Astrocyte (in vitro differentiated cells and primary cell): ENCODE results near the gene RASA2. TPM values are rescaled to one million over a fixed set of nuclear protein-coding genes. Genes with fewer than 3 reads are reported as not detected.

Source experiments
- DNase-seq: peaks from one replicate; pipeline ENCODE4 v3.0.0-alpha.2; 2010; ENCODE audit warnings: low read depth
- FAIRE-seq: peaks from 2 replicates; lab custom pipeline; 2011; peaks lifted over from hg19 to GRCh38; lab: Jason Lieb, UNC
- H2AFZ ChIP-seq: 2 replicates; pipeline ENCODE4 v1.6.0; 2012; ENCODE audit warnings: low read depth, low read length, inconsistent platforms
- H3K27ac ChIP-seq: 2 replicates; pipeline ENCODE4 v1.5.1; 2011; ENCODE audit warnings: low read depth, low read length, inconsistent platforms
- H3K27me3 ChIP-seq: 2 replicates; pipeline ENCODE4 v1.6.0; 2011; ENCODE audit warnings: low read length, inconsistent platforms; ENCODE audit not compliant: insufficient read depth
- H3K36me3 ChIP-seq: 2 replicates; pipeline ENCODE4 v1.5.1; 2011; ENCODE audit warnings: low read length, inconsistent platforms; ENCODE audit not compliant: insufficient read depth
- H3K4me1 ChIP-seq: 2 replicates; pipeline ENCODE4 v1.5.1; 2011; ENCODE audit warnings: low read length, inconsistent platforms; ENCODE audit not compliant: insufficient read depth
- H3K4me2 ChIP-seq: 2 replicates; pipeline ENCODE4 v1.6.0; 2012; ENCODE audit warnings: low read length, inconsistent platforms
- H3K4me3 ChIP-seq: 2 replicates; pipeline ENCODE4 v1.5.1; 2011; ENCODE audit warnings: low read depth, mild to moderate bottlenecking, low read length, inconsistent platforms; ENCODE audit not compliant: insufficient read depth
- H3K79me2 ChIP-seq: 2 replicates; pipeline ENCODE4 v1.6.0; 2012; ENCODE audit warnings: mild to moderate bottlenecking, low read length, inconsistent platforms; ENCODE audit not compliant: insufficient read depth
- H3K9ac ChIP-seq: 2 replicates; pipeline ENCODE4 v1.6.0; 2012; ENCODE audit warnings: mild to moderate bottlenecking, low read length, inconsistent platforms
- H3K9me3 ChIP-seq: 2 replicates; pipeline ENCODE4 v1.5.1; 2012; ENCODE audit warnings: low read depth, mild to moderate bottlenecking, low read length, inconsistent platforms; ENCODE audit not compliant: insufficient read depth
- H4K20me1 ChIP-seq: 2 replicates; pipeline ENCODE4 v1.6.0; 2012; ENCODE audit warnings: low read length, inconsistent platforms; ENCODE audit not compliant: insufficient read depth
- H3K27ac Mint-ChIP-seq: one replicate; pipeline ENCODE4 v1.8.0; 2021; ENCODE audit warnings: mild to moderate bottlenecking, mixed read lengths; ENCODE audit not compliant: unreplicated experiment
- H3K27me3 Mint-ChIP-seq: one replicate; pipeline ENCODE4 v1.8.0; 2021; ENCODE audit warnings: low read depth, mixed read lengths; ENCODE audit not compliant: unreplicated experiment
- H3K36me3 Mint-ChIP-seq: one replicate; pipeline ENCODE4 v1.8.0; 2021; ENCODE audit warnings: low read depth, mixed read lengths; ENCODE audit not compliant: unreplicated experiment
- H3K4me1 Mint-ChIP-seq: one replicate; pipeline ENCODE4 v1.8.0; 2021; ENCODE audit warnings: low read depth, mixed read lengths; ENCODE audit not compliant: unreplicated experiment
- H3K4me3 Mint-ChIP-seq: one replicate; pipeline ENCODE4 v1.8.0; 2021; ENCODE audit warnings: mild to moderate bottlenecking, moderate library complexity, mixed read lengths; ENCODE audit not compliant: unreplicated experiment
- H3K9me3 Mint-ChIP-seq: one replicate; pipeline ENCODE4 v1.8.0; 2021; ENCODE audit warnings: mild to moderate bottlenecking, mixed read lengths; ENCODE audit not compliant: unreplicated experiment
- EZH2 ChIP-seq: IDR thresholded peaks from 2 replicates; pipeline ENCODE4 v1.6.1; 2012; ENCODE audit warnings: mild to moderate bottlenecking, low read length, inconsistent platforms; ENCODE audit not compliant: insufficient read depth
- total RNA-seq: library from RNA; stranded (reverse); gene quantifications from 2 replicates; pipeline ENCODE4 v1.2.1, GENCODE V29; 2021
- TF ChIP-seq, protein P1 (sequence below): IDR thresholded peaks from 2 replicates; pipeline ENCODE4 v1.5.1; 2011; ENCODE audit warnings: low read depth, mild to moderate bottlenecking, inconsistent platforms, low read length, moderate library complexity; ENCODE audit not compliant: insufficient read depth

Gene RASA2
- total RNA-seq, 1 donor from 2014 or later = 19.0 TPM

DNA sequence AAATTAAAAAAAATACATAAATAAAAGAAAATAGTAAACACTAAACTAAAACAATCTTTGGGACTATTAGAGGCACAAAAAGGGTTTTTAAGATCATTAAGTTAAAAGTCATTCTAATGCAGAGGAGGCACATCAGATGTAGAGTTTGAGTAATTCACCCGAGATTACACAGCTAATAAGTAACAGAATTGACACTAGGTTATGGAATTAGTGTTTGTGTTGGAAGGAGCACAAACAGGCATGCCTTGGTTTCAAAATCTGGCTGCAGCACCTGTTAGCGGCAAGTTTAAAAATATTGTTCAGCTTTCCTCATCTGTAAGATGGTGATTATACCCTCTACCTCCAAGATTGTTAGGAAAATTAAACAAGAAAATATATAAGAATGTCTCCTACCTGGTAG is 39.0 kb downstream of the RASA2 start:
- Histone ChIP-seq H3K4me3 (no peak overlapping the region), H4K20me1 (peaks cover 19% of the 10 kb centered on the region), H3K79me2 (peaks cover 25% of the 10 kb centered on the region), H3K4me1 (peaks cover 18% of the 10 kb centered on the region), H3K36me3 (peaks cover 6% of the 10 kb centered on the region), H3K4me2 (no peak overlapping the region), H3K27ac (no peak overlapping the region), H3K9ac (no peak overlapping the region), H3K27me3 (no peaks in the 10 kb centered on the region), H2AFZ (no peak overlapping the region), H3K9me3 (no peaks in the 10 kb centered on the region)
- TF ChIP-seq, protein P1, sequence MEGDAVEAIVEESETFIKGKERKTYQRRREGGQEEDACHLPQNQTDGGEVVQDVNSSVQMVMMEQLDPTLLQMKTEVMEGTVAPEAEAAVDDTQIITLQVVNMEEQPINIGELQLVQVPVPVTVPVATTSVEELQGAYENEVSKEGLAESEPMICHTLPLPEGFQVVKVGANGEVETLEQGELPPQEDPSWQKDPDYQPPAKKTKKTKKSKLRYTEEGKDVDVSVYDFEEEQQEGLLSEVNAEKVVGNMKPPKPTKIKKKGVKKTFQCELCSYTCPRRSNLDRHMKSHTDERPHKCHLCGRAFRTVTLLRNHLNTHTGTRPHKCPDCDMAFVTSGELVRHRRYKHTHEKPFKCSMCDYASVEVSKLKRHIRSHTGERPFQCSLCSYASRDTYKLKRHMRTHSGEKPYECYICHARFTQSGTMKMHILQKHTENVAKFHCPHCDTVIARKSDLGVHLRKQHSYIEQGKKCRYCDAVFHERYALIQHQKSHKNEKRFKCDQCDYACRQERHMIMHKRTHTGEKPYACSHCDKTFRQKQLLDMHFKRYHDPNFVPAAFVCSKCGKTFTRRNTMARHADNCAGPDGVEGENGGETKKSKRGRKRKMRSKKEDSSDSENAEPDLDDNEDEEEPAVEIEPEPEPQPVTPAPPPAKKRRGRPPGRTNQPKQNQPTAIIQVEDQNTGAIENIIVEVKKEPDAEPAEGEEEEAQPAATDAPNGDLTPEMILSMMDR = no peak
- TF ChIP-seq EZH2 = no peak
- DNase-seq (no peak), FAIRE-seq (no peak)
- peaks cover 20% of the 10 kb centered on the region for H3K4me1 Mint-ChIP-seq
- no peaks in the 10 kb centered on the region for H3K9me3 Mint-ChIP-seq
- H3K36me3 Mint-ChIP-seq = peaks cover 7% of the 10 kb centered on the region
- no peak overlapping the region for H3K27ac Mint-ChIP-seq
- no peaks in the 10 kb centered on the region for H3K27me3 Mint-ChIP-seq
- no peak overlapping the region for H3K4me3 Mint-ChIP-seq

DNA sequence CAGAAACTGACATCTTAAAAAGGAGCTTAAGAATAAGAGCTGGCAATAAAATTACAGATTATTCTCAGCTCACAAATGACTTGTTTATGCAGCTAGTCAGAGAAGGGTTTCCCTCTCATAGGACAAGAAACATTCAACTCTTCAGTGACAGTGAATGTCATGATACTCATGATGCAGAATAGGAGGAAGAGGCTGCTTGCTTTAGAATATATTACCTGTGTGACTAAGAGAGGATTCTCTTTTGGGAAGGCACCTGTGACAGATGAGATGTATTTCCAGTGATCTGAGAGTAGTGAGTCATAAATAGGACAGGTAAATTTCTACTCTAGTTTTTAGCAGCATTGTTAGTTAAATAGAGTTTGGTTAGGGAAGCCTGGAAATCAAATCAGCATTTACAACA is 39.9 kb downstream of the RASA2 start:
- no peak overlapping the region for H2AFZ ChIP-seq
- no peaks in the 10 kb centered on the region for H3K27me3 ChIP-seq
- H3K36me3 ChIP-seq = peaks cover 6% of the 10 kb centered on the region
- no peak overlapping the region for H3K27ac ChIP-seq
- H3K4me2 ChIP-seq = no peak overlapping the region
- H3K79me2 ChIP-seq = peaks cover 22% of the 10 kb centered on the region
- peaks cover 4% of the 10 kb centered on the region for H3K36me3 Mint-ChIP-seq
- no peaks in the 10 kb centered on the region for H3K9me3 ChIP-seq
- no peaks in the 10 kb centered on the region for H3K27me3 Mint-ChIP-seq
- H3K27ac Mint-ChIP-seq = no peak overlapping the region
- no peak overlapping the region for H3K4me3 ChIP-seq
- H3K9ac ChIP-seq = no peak overlapping the region
- no peak for FAIRE-seq
- peaks cover 21% of the 10 kb centered on the region for H3K4me1 Mint-ChIP-seq
- DNase-seq = no peak
- H4K20me1 ChIP-seq = peaks cover 16% of the 10 kb centered on the region
- H3K4me1 ChIP-seq = peaks cover 18% of the 10 kb centered on the region
- TF ChIP-seq EZH2 = no peak
- TF ChIP-seq, protein P1 = no peak
- no peaks in the 10 kb centered on the region for H3K9me3 Mint-ChIP-seq
- H3K4me3 Mint-ChIP-seq = no peak overlapping the region

DNA sequence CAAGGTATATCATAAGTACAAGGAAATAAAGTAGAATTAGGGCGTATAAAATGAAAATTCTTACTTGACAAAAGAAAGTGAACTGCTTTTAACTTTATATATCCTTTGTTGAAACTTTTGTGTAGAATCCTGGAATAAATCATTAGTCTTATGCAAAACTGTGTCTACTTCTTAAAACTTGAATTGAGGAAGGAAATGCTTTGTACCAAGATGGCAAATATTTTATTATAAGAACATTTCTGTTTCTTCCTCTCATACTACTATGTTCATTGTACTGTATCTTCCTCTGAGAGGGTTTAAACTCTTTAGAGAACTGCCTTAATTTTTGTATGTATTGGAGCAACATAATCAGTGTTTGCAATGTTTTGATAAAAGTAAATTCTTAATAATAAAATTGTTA is 42.0 kb downstream of the RASA2 start:
- no peak for FAIRE-seq
- Histone ChIP-seq H2AFZ (no peak overlapping the region), H3K4me3 (no peak overlapping the region), H3K4me1 (peaks cover 18% of the 10 kb centered on the region), H3K9me3 (no peaks in the 10 kb centered on the region), H3K27ac (no peak overlapping the region), H3K4me2 (no peak overlapping the region), H3K9ac (no peak overlapping the region), H4K20me1 (peaks cover 14% of the 10 kb centered on the region), H3K36me3 (peaks cover 9% of the 10 kb centered on the region), H3K27me3 (no peaks in the 10 kb centered on the region), H3K79me2 (peaks cover 19% of the 10 kb centered on the region)
- no peak for DNase-seq
- H3K4me3 Mint-ChIP-seq = no peak overlapping the region
- H3K27ac Mint-ChIP-seq = no peak overlapping the region
- TF ChIP-seq, protein P1 = no peak
- TF ChIP-seq EZH2 = no peak
- H3K9me3 Mint-ChIP-seq = no peaks in the 10 kb centered on the region
- peaks cover 22% of the 10 kb centered on the region for H3K4me1 Mint-ChIP-seq
- H3K36me3 Mint-ChIP-seq = no peaks in the 10 kb centered on the region
- H3K27me3 Mint-ChIP-seq = no peaks in the 10 kb centered on the region
